H1 (cell line): Measurements from ENCODE around the gene HAPLN3. TPM values are rescaled to one million over a fixed set of nuclear protein-coding genes. Genes with fewer than 3 reads are reported as not detected.

Experiments
- CTCF ChIA-PET: fragments of 300-600 bp; sonication (Branson Sonifier 250); formaldehyde crosslinking; loops from one replicate; lab custom pipeline; 2021; ENCODE audit not compliant: partially characterized antibody; lab: Charles Lee
- POLR2A ChIA-PET: fragments of 300-600 bp; sonication (Branson Sonifier 250); formaldehyde crosslinking; loops from one replicate; lab custom pipeline; 2021; ENCODE audit warnings: inconsistent platforms; ENCODE audit not compliant: partially characterized antibody; lab: Charles Lee
- DNase-seq, 2 experiments: peaks; one replicate each; pipeline versions ENCODE4 v3.0.0 to v3.0.0-alpha.2; 2010 to 2022; ENCODE audit warnings: low spot score in 2 of 2, low read depth in 1 of 2, mixed read lengths in 1 of 2
- FAIRE-seq: peaks from 2 replicates; lab custom pipeline; 2011; peaks lifted over from hg19 to GRCh38; lab: Jason Lieb, UNC
- H2AFZ ChIP-seq: 2 replicates; pipeline ENCODE4 v1.8.1; 2012; ENCODE audit warnings: low read length, inconsistent platforms
- H2AK5ac ChIP-seq: 2 replicates; pipeline ENCODE4 v1.6.1; 2013; ENCODE audit warnings: low read depth, low read length
- H2BK120ac ChIP-seq: replicated peaks from 2 replicates; pipeline ENCODE3; 2013; ENCODE audit warnings: low read depth, low read length, inconsistent platforms
- H2BK12ac ChIP-seq: 2 replicates; pipeline ENCODE4 v1.6.1; 2013; ENCODE audit warnings: low read depth, low read length
- H2BK15ac ChIP-seq: 2 replicates; pipeline ENCODE4 v1.6.1; 2013; ENCODE audit warnings: low read length
- H2BK20ac ChIP-seq: 2 replicates; pipeline ENCODE4 v1.6.1; 2013; ENCODE audit warnings: low read length
- H2BK5ac ChIP-seq: 2 replicates; pipeline ENCODE4 v1.6.1; 2013; ENCODE audit warnings: low read depth, low read length
- H3K14ac ChIP-seq: 2 replicates; pipeline ENCODE4 v1.6.1; 2013; ENCODE audit warnings: inconsistent platforms; ENCODE audit not compliant: insufficient read length
- H3K18ac ChIP-seq: 2 replicates; pipeline ENCODE4 v1.6.1; 2013; ENCODE audit warnings: low read length; ENCODE audit errors: extremely low read depth
- H3K23ac ChIP-seq: 2 replicates; pipeline ENCODE4 v1.6.1; 2013; ENCODE audit warnings: inconsistent platforms; ENCODE audit not compliant: insufficient read length
- H3K23me2 ChIP-seq: 2 replicates; pipeline ENCODE4 v1.6.1; 2013; ENCODE audit warnings: low read depth, low read length
- H3K27ac ChIP-seq: 2 replicates; pipeline ENCODE4 v1.6.1; 2011; ENCODE audit warnings: low read depth, low read length, inconsistent platforms
- H3K27me3 ChIP-seq, 4 experiments: replicated peaks in 1 of 4; 1 replicate in 1 of 4; 2 replicates in 3 of 4; pipeline versions ENCODE4 v1.6.1 to v1.8.1; 2011 to 2013; ENCODE audit warnings: low read length in 3 of 4, mild to moderate bottlenecking in 3 of 4, inconsistent platforms in 2 of 4, mixed read lengths in 2 of 4, moderate library complexity in 1 of 4; ENCODE audit not compliant: control insufficient read depth in 3 of 4, insufficient read depth in 3 of 4; ENCODE audit errors: extremely low read depth in 1 of 4
- H3K36me3 ChIP-seq, 4 experiments: 2 replicates each; pipeline versions ENCODE4 v1.6.1 to v1.8.1; 2011 to 2013; ENCODE audit warnings: mild to moderate bottlenecking in 4 of 4, low read length in 3 of 4, moderate library complexity in 2 of 4, control low read depth in 1 of 4, inconsistent platforms in 1 of 4; ENCODE audit not compliant: insufficient read depth in 4 of 4, control insufficient read depth in 2 of 4
- H3K4ac ChIP-seq: replicated peaks from 2 replicates; pipeline ENCODE3; 2013; ENCODE audit warnings: low read length, low read depth, mixed read lengths, inconsistent platforms; ENCODE audit not compliant: insufficient read length
- H3K4me1 ChIP-seq, 4 experiments: replicated peaks in 1 of 4; 1 replicate in 1 of 4; 2 replicates in 3 of 4; pipeline versions ENCODE4 v1.6.1 to v1.8.1; 2011 to 2013; ENCODE audit warnings: low read length in 3 of 4, inconsistent platforms in 2 of 4, mixed read lengths in 1 of 4; ENCODE audit not compliant: insufficient read depth in 4 of 4, control insufficient read depth in 3 of 4
- H3K4me2 ChIP-seq, 2 experiments: 2 replicates each; pipeline versions ENCODE4 v1.6.1 to v1.8.1; 2011 to 2013; ENCODE audit warnings: low read depth in 2 of 2, low read length in 2 of 2, control low read depth in 1 of 2, inconsistent platforms in 1 of 2, mild to moderate bottlenecking in 1 of 2; ENCODE audit not compliant: insufficient read depth in 1 of 2
- H3K4me3 ChIP-seq, 4 experiments: fragments of 200-600, 300-600 bp in 1 of 4; sonication (generic), shearing (Covaris generic), sonication (Bioruptor Twin) in 1 of 4; 2 replicates each; pipeline versions ENCODE4 v1.5.1 to v1.8.1; 2011 to 2016; ENCODE audit warnings: low read length in 4 of 4, low read depth in 3 of 4, control low read depth in 2 of 4, inconsistent platforms in 2 of 4, mild to moderate bottlenecking in 2 of 4, mixed read lengths in 1 of 4, moderate library complexity in 1 of 4; ENCODE audit not compliant: insufficient read depth in 2 of 4; ENCODE audit errors: extremely low read depth in 1 of 4
- H3K56ac ChIP-seq: replicated peaks from 2 replicates; pipeline ENCODE3; 2013; ENCODE audit warnings: low read depth, mild to moderate bottlenecking, mixed read lengths, low read length, inconsistent platforms; ENCODE audit not compliant: insufficient read length
- H3K79me1 ChIP-seq: 2 replicates; pipeline ENCODE4 v1.6.1; 2013; ENCODE audit warnings: low read depth, low read length, control low read depth
- H3K79me2 ChIP-seq, 2 experiments: 2 replicates each; pipeline versions ENCODE4 v1.6.1 to v1.8.1; 2012 to 2013; ENCODE audit warnings: low read length in 2 of 2, mild to moderate bottlenecking in 2 of 2, inconsistent platforms in 1 of 2; ENCODE audit not compliant: insufficient read depth in 2 of 2, control insufficient read depth in 1 of 2
- H3K9ac ChIP-seq, 4 experiments: replicated peaks in 1 of 4; 1 replicate in 1 of 4; 2 replicates in 3 of 4; pipeline versions ENCODE4 v1.6.1 to v1.8.1; 2011 to 2013; ENCODE audit warnings: low read depth in 3 of 4, low read length in 3 of 4, control low read depth in 2 of 4, mild to moderate bottlenecking in 2 of 4, moderate library complexity in 2 of 4, inconsistent platforms in 1 of 4; ENCODE audit errors: extremely low read depth in 1 of 4
- H3K9me3 ChIP-seq, 2 experiments: 2 replicates each; pipeline versions ENCODE4 v1.6.1 to v1.8.1; 2012 to 2013; ENCODE audit warnings: mild to moderate bottlenecking in 2 of 2, moderate library complexity in 2 of 2, control low read depth in 1 of 2, inconsistent platforms in 1 of 2, low read depth in 1 of 2, low read length in 1 of 2, mixed read lengths in 1 of 2; ENCODE audit not compliant: insufficient read depth in 2 of 2
- H4K20me1 ChIP-seq, 2 experiments: replicated peaks in 1 of 2; 2 replicates each; pipeline versions ENCODE3 to v1.8.1; 2011 to 2013; ENCODE audit warnings: inconsistent platforms in 2 of 2, low read length in 2 of 2, mild to moderate bottlenecking in 1 of 2; ENCODE audit not compliant: insufficient read depth in 2 of 2, control insufficient read depth in 1 of 2
- H4K5ac ChIP-seq: 2 replicates; pipeline ENCODE4 v1.6.1; 2013; ENCODE audit warnings: low read length, low read depth, mixed read lengths, inconsistent platforms; ENCODE audit not compliant: insufficient read length
- H4K8ac ChIP-seq: 2 replicates; pipeline ENCODE4 v1.8.0; 2013; ENCODE audit warnings: mild to moderate bottlenecking, moderate library complexity, low read length, inconsistent platforms; ENCODE audit not compliant: insufficient read depth; ENCODE audit errors: extremely low read depth
- H4K91ac ChIP-seq: replicated peaks from 2 replicates; pipeline ENCODE3; 2013; ENCODE audit warnings: low read length, mixed read lengths, inconsistent platforms; ENCODE audit not compliant: insufficient read length
- ASH2L ChIP-seq: fragments of 200-600, 300-600 bp; sonication (generic); IDR thresholded peaks from one replicate; pipeline ENCODE4 v1.7.1; 2017; ENCODE audit warnings: low read length
- BCL11A ChIP-seq, 2 experiments: IDR thresholded peaks; one replicate each; pipeline ENCODE4 v1.6.1; 2011; ENCODE audit warnings: low read depth in 2 of 2, low read length in 2 of 2, mild to moderate bottlenecking in 2 of 2
- BRCA1 ChIP-seq: IDR thresholded peaks from 2 replicates; pipeline ENCODE4 v1.6.1; 2012; ENCODE audit warnings: low read depth, low read length, improper control_type of control experiment
- CEBPB ChIP-seq: IDR thresholded peaks from 2 replicates; pipeline ENCODE4 v1.6.1; 2012; ENCODE audit warnings: low read depth, low read length
- EGR1 ChIP-seq: IDR thresholded peaks from 2 replicates; pipeline ENCODE4 v1.6.1; 2011; ENCODE audit warnings: low read depth, low read length, borderline replicate concordance
- NRF1 ChIP-seq: IDR thresholded peaks from 2 replicates; pipeline ENCODE4 v1.6.1; 2011; ENCODE audit warnings: mild to moderate bottlenecking, low read depth, low read length, improper control_type of control experiment
- POU5F1 ChIP-seq: IDR thresholded peaks from 2 replicates; pipeline ENCODE4 v1.6.1; 2011; ENCODE audit warnings: low read depth, mild to moderate bottlenecking, low read length, moderate library complexity
- SAP30 ChIP-seq: fragments of 300-600 bp; sonication (generic); IDR thresholded peaks from 2 replicates; pipeline ENCODE4 v1.7.1; 2012; ENCODE audit warnings: low read length, moderate library complexity, mild to moderate bottlenecking, inconsistent platforms; ENCODE audit not compliant: insufficient read depth, insufficient replicate concordance
- SRF ChIP-seq: IDR thresholded peaks from 2 replicates; pipeline ENCODE4 v1.6.1; 2011; ENCODE audit warnings: mild to moderate bottlenecking, low read depth, low read length, moderate library complexity
- TAF1 ChIP-seq: IDR thresholded peaks from 2 replicates; pipeline ENCODE4 v1.6.1; 2011; ENCODE audit warnings: mild to moderate bottlenecking, low read depth, low read length
- TCF12 ChIP-seq: IDR thresholded peaks from 2 replicates; pipeline ENCODE4 v1.6.1; 2011; ENCODE audit warnings: low read depth, mild to moderate bottlenecking, low read length
- WGBS, 2 experiments: shearing (Covaris generic) in 1 of 2; methylation state at CpG; one replicate each; pipeline versions ENCODE4 v1.1.6 to v1.1.7; 2013 to 2015; ENCODE audit warnings: low lambda C conversion rate in 2 of 2, mixed read lengths in 2 of 2, inconsistent platforms in 1 of 2, low coverage in 1 of 2, missing lambda C conversion rate in 1 of 2; ENCODE audit not compliant: insufficient replicate concordance in 2 of 2, insufficient coverage in 1 of 2, insufficient read length in 1 of 2; ENCODE audit errors: extremely low coverage in 1 of 2, missing lambda C conversion rate in 1 of 2; 5-methylcytosine and 5-hydroxymethylcytosine counted together
- polyA plus RNA-seq, 7 experiments: library from polyadenylated mRNA; depleted of rRNA in 3 of 7; stranded (reverse) in 5 of 7; unstranded in 2 of 7; fragments of >200 nt in 5 of 7; fragments of 200-250 nt in 2 of 7; gene quantifications; 1 replicate in 5 of 7; 2 replicates in 1 of 7; 4 replicates in 1 of 7; pipeline versions ENCODE4 v1.2.1 to v1.2.3, GENCODE V29; 2011 to 2013; ENCODE audit warnings: missing spikeins in 2 of 7, mixed read lengths in 2 of 7
- total RNA-seq: library from RNA; stranded (reverse); fragmentation: NEBNext Ultra II Directional; extraction: Animal tissue kit (Norgen Biotek cat#: 25700); gene quantifications from 2 replicates; pipeline ENCODE4 v1.2.1, GENCODE V29; 2021
- TF ChIP-seq, protein P1 (sequence below), 3 experiments: IDR thresholded peaks; 1 replicate in 2 of 3; 2 replicates in 1 of 3; pipeline versions ENCODE4 v1.5.1 to v1.6.1; 2011; ENCODE audit warnings: low read length in 3 of 3, mild to moderate bottlenecking in 3 of 3, inconsistent platforms in 2 of 3, low read depth in 1 of 3, moderate library complexity in 1 of 3; ENCODE audit not compliant: insufficient read depth in 1 of 3; ENCODE audit errors: control extremely low read depth in 1 of 3

Gene HAPLN3
- total and polyA plus RNA-seq, 2 of the 8 experiments (the other 6 are each of a cell fraction or from before 2014, with no cell fraction given), result 76.2 to 79.7 TPM

- H3K9me3 ChIP-seq, result no peaks in the 10 kb centered on the region
- WGBS, 2 experiments, result 94% methylated on average over 1 of the region's 1 CpG; no CpG with 5 or more reads in 1 of the 2 experiments
- no peak overlapping the region for H3K14ac ChIP-seq
- peaks cover 4% of the 10 kb centered on the region; the same call in 1 of the 2 replicates for H3K23me2 ChIP-seq
- H2BK20ac ChIP-seq, result no peak overlapping the region
- H3K36me3 ChIP-seq, result peaks cover 74 to 99% (median 93%) of the 10 kb centered on the region in 4 experiments
- no peak overlapping the region for H3K27ac ChIP-seq
- H4K8ac ChIP-seq, result no peak overlapping the region
- H3K9ac ChIP-seq, result no peak overlapping the region
- peaks cover 36% of the 10 kb centered on the region for H3K79me1 ChIP-seq
- ChIA-PET CTCF (interaction anchor here (0.9 to 7.8 kb wide), 17 partner anchors 8 to 270 kb away, joined by 3 to 94 read pairs (median 8); partner anchors contain the start of genes HAPLN3 and MFGE8), POLR2A (interaction anchor here (1.1 to 27.2 kb wide), 8 partner anchors 13 to 133 kb away, joined by 3 to 607 read pairs (median 12); partner anchors contain the start of gene HAPLN3)
- DNase-seq (no peak), FAIRE-seq (no peak)
- no peak overlapping the region for H2BK12ac ChIP-seq
- no peak overlapping the region for H2BK5ac ChIP-seq
- no peak overlapping the region for H3K4me3 ChIP-seq
- no peak overlapping the region for H3K18ac ChIP-seq
- H2AK5ac ChIP-seq, result no peak overlapping the region
- peaks cover 2 to 42% (median 28%) of the 10 kb centered on the region in 4 experiments for H3K4me1 ChIP-seq
- no peak overlapping the region for H3K23ac ChIP-seq
- no peak overlapping the region for H2AFZ ChIP-seq
- H3K79me2 ChIP-seq, result peaks cover 3 to 74% of the 10 kb centered on the region in 2 experiments; a peak in 3 of 4 replicates
- H3K27me3 ChIP-seq, result no peaks in the 10 kb centered on the region
- peaks cover 50 to 65% of the 10 kb centered on the region in 2 experiments for H4K20me1 ChIP-seq
- no peak overlapping the region for H2BK15ac ChIP-seq
- no peak overlapping the region for H2BK120ac ChIP-seq
- no peak overlapping the region for H4K5ac ChIP-seq
- no peak overlapping the region for H3K4ac ChIP-seq
- no peak overlapping the region for H3K4me2 ChIP-seq
- H3K56ac ChIP-seq, result no peak overlapping the region
- H4K91ac ChIP-seq, result no peak overlapping the region
- TF ChIP-seq POU5F1 (no peak), TAF1 (no peak), NRF1 (no peak), ASH2L (no peak), BRCA1 (no peak), TCF12 (no peak), CEBPB (no peak), SAP30 (no peak), BCL11A (IDR thresholded peaks at IDR 0.05; ENCODE audit: low read depth in 2 of 2, low read length in 2 of 2) (no peak), EGR1 (no peak), SRF (no peak)
- TF ChIP-seq, protein P1, sequence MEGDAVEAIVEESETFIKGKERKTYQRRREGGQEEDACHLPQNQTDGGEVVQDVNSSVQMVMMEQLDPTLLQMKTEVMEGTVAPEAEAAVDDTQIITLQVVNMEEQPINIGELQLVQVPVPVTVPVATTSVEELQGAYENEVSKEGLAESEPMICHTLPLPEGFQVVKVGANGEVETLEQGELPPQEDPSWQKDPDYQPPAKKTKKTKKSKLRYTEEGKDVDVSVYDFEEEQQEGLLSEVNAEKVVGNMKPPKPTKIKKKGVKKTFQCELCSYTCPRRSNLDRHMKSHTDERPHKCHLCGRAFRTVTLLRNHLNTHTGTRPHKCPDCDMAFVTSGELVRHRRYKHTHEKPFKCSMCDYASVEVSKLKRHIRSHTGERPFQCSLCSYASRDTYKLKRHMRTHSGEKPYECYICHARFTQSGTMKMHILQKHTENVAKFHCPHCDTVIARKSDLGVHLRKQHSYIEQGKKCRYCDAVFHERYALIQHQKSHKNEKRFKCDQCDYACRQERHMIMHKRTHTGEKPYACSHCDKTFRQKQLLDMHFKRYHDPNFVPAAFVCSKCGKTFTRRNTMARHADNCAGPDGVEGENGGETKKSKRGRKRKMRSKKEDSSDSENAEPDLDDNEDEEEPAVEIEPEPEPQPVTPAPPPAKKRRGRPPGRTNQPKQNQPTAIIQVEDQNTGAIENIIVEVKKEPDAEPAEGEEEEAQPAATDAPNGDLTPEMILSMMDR (IDR thresholded peaks at IDR 0.05; ENCODE audit: control extremely low read depth in 1 of 3, insufficient read depth in 1 of 3, low read depth in 1 of 3, low read length in 3 of 3), result no peak
Observed at GRCh38 chr15:88906130-88906529, 10.8 kb upstream of the HAPLN3 start.
